GM12878 (cell line): ENCODE data around the gene LURAP1L. TPM values are rescaled to one million over a fixed set of nuclear protein-coding genes. Genes with fewer than 3 reads are reported as not detected.

Source experiments
- ATAC-seq: fragments of 200-7000 bp; cut with Tn5 transposase; 3 replicates; pipeline ENCODE4 v1.9.1; 2020; ENCODE audit warnings: mild to moderate bottlenecking, moderate library complexity
- BruUV-seq: library from RNA; stranded (reverse); fragments of 400-500 nt; replicated peaks from 2 replicates; lab custom pipeline; 2021; lab: Mats Ljungman, UMichigan
- CTCF ChIA-PET: fragments of 300-600 bp; sonication (Branson Sonifier 250); formaldehyde crosslinking; extraction: SDS; loops from one replicate; lab custom pipeline; 2021; ENCODE audit warnings: inconsistent platforms; lab: Yijun Ruan, JAX
- POLR2A ChIA-PET: fragments of 350-600 bp; formaldehyde crosslinking; extraction: SDS; loops from one replicate; lab custom pipeline; 2021; ENCODE audit warnings: inconsistent platforms; lab: Charles Lee
- RAD21 ChIA-PET: fragments of 300-600 bp; sonication (Branson Sonifier 250); formaldehyde crosslinking; loops from one replicate; lab custom pipeline; 2023; ENCODE audit warnings: antibody characterized with exemption; ENCODE audit not compliant: unreplicated experiment; lab: Charles Lee
- SMC1A ChIA-PET: fragments of 300-600 bp; sonication (Branson Sonifier 250); formaldehyde crosslinking; loops from one replicate; lab custom pipeline; 2023; ENCODE audit not compliant: unreplicated experiment, uncharacterized antibody; lab: Charles Lee
- DNase-seq: peaks from one replicate; pipeline ENCODE4 v3.0.0-alpha.2; 2011; ENCODE audit warnings: low read depth, low spot score
- FAIRE-seq: peaks from 3 replicates; lab custom pipeline; 2011; peaks lifted over from hg19 to GRCh38; lab: Jason Lieb, UNC
- H2AFZ ChIP-seq: 2 replicates; pipeline ENCODE4 v1.6.0; 2011; ENCODE audit warnings: low read depth, low read length, control low read depth; ENCODE audit not compliant: control insufficient read depth
- H3K27ac ChIP-seq: 2 replicates; pipeline ENCODE4 v1.5.1; 2011; ENCODE audit warnings: control low read depth; ENCODE audit not compliant: control insufficient read depth, insufficient read depth
- H3K27me3 ChIP-seq, 2 experiments: replicated peaks in 1 of 2; 2 replicates each; pipeline versions ENCODE4 v1.6.0 to v1.6.1; 2011; ENCODE audit warnings: low read length in 1 of 2; ENCODE audit not compliant: control insufficient read depth in 2 of 2, insufficient read depth in 2 of 2
- H3K36me3 ChIP-seq, 2 experiments: 2 replicates each; pipeline ENCODE4 v1.5.1; 2011; ENCODE audit warnings: low read length in 1 of 2; ENCODE audit not compliant: control insufficient read depth in 2 of 2, insufficient read depth in 2 of 2
- H3K4me1 ChIP-seq: 2 replicates; pipeline ENCODE4 v1.6.1; 2011; ENCODE audit warnings: mild to moderate bottlenecking, low read length, moderate library complexity, mixed read lengths; ENCODE audit not compliant: control insufficient read depth, insufficient read depth
- H3K4me2 ChIP-seq: 2 replicates; pipeline ENCODE4 v1.6.0; 2011; ENCODE audit warnings: control low read depth; ENCODE audit not compliant: control insufficient read depth, insufficient read depth
- H3K4me3 ChIP-seq: fragments of 200-600 bp; sonication (generic); 2 replicates; pipeline ENCODE4 v1.5.1; 2016
- H3K79me2 ChIP-seq: 2 replicates; pipeline ENCODE4 v1.6.0; 2011; ENCODE audit warnings: low read length; ENCODE audit not compliant: control insufficient read depth, insufficient read depth
- H3K9ac ChIP-seq: 2 replicates; pipeline ENCODE4 v1.8.0; 2011; ENCODE audit warnings: low read length, control low read depth, mixed read lengths; ENCODE audit not compliant: control insufficient read depth, insufficient read depth
- H3K9me3 ChIP-seq: replicated peaks from 3 replicates; pipeline ENCODE4 v1.5.1; 2011; ENCODE audit warnings: mild to moderate bottlenecking, low read length; ENCODE audit not compliant: control insufficient read depth, insufficient read depth
- H4K20me1 ChIP-seq: 2 replicates; pipeline ENCODE4 v1.6.0; 2011; ENCODE audit not compliant: control insufficient read depth, insufficient read depth
- ESRRA ChIP-seq: IDR thresholded peaks from 2 replicates; pipeline ENCODE4 v1.6.1; 2012; ENCODE audit warnings: mild to moderate bottlenecking, low read length, improper control_type of control experiment
- GATAD2B ChIP-seq: fragments of 450-650 bp; conservative IDR thresholded peaks from 2 replicates; pipeline ENCODE4 v1.6.1; 2017; ENCODE audit warnings: low read depth, mild to moderate bottlenecking, moderate library complexity
- ZSCAN29 ChIP-seq: fragments of 450-650 bp; IDR thresholded peaks from 2 replicates; pipeline ENCODE4 v1.6.1; 2017; ENCODE audit warnings: mild to moderate bottlenecking, moderate library complexity
- WGBS: methylation state at CpG from one replicate; pipeline ENCODE4 v1.1.6; 2016; ENCODE audit warnings: low lambda C conversion rate; ENCODE audit not compliant: insufficient replicate concordance, insufficient coverage; ENCODE audit errors: missing lambda C conversion rate; 5-methylcytosine and 5-hydroxymethylcytosine counted together
- in situ Hi-C: fragments of 300-500 bp; cut with MboI; formaldehyde crosslinking; loops from 9 replicates; pipeline ENCODE4 v1.14.3; 2018; ENCODE audit warnings: mixed read lengths
- intact Hi-C: fragments of 100-400 bp; cut with micrococcal nuclease; formaldehyde crosslinking; loops from one replicate; pipeline ENCODE4 v1.14.2; 2022; ENCODE audit not compliant: unreplicated experiment
- polyA plus RNA-seq, 11 experiments: library from polyadenylated mRNA; depleted of rRNA in 4 of 11; unstranded in 6 of 11; stranded (reverse) in 5 of 11; fragments of >200 nt; fragmentation: Nextera tagmentation in 4 of 11; fragmentation: Illumina TruSeq in 1 of 11; extraction: Ambion mirVana in 4 of 11; extraction: Trizol in 1 of 11; gene quantifications; 1 replicate in 1 of 11; 2 replicates in 10 of 11; pipeline versions ENCODE4 v1.2.1 to v1.2.3, GENCODE V29; 2011 to 2016; ENCODE audit warnings: inconsistent platforms in 2 of 11, missing spikeins in 2 of 11, low read depth in 1 of 11
- total RNA-seq, 4 experiments: library from RNA; depleted of rRNA in 3 of 4; stranded (reverse); fragments of >200 nt in 3 of 4; fragmentation: Illumina TruSeq in 1 of 4; extraction: Trizol in 1 of 4; gene quantifications; 2 replicates each; pipeline versions ENCODE4 v1.2.1 to v1.2.3, GENCODE V29; 2013 to 2021
- TF ChIP-seq, protein P1 (sequence below): fragments of 450-650 bp; IDR thresholded peaks from 2 replicates; pipeline ENCODE4 v1.6.1; 2014; ENCODE audit warnings: mild to moderate bottlenecking
- TF ChIP-seq, protein P2 (sequence below): IDR thresholded peaks from 2 replicates; pipeline ENCODE4 v1.6.1; 2011; ENCODE audit warnings: borderline replicate concordance, low read depth, mild to moderate bottlenecking, moderate library complexity, mixed read lengths, low read length; ENCODE audit not compliant: insufficient read depth; ENCODE audit errors: extremely low read length

Gene LURAP1L
- total and polyA plus RNA-seq, 10 of the 15 experiments (the other 5 are each of a cell fraction or from before 2014, with no cell fraction given) = 0.19 to 3.7 (median 0.69) TPM

DNA sequence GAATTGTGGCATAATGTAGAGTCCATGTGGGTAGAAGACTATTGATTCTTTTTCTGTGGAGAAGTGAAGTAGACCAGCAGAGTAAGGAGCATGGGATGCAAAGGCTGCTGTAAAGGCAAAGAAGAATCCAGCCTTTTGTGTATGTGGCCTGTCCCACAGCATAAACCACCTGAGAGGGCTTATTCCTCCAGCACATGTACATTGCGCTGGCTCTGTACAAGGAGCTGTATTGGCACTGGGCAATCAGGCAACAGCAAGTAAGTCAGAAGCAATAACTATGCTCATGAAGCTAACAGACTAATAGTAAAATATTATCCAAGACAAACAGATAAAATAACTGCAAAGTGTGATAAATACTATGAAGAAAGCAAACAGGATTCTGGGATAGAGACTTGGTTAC lies 86.2 kb downstream of the LURAP1L start:
- H3K4me2 ChIP-seq = no peak overlapping the region
- no peaks in the 10 kb centered on the region for H3K9me3 ChIP-seq
- no peak for FAIRE-seq
- RAD21 ChIA-PET = no interaction called here
- POLR2A ChIA-PET = no interaction called here
- no peak overlapping the region for H3K4me3 ChIP-seq
- H3K27me3 ChIP-seq = no peaks in the 10 kb centered on the region
- TF ChIP-seq, protein P1, sequence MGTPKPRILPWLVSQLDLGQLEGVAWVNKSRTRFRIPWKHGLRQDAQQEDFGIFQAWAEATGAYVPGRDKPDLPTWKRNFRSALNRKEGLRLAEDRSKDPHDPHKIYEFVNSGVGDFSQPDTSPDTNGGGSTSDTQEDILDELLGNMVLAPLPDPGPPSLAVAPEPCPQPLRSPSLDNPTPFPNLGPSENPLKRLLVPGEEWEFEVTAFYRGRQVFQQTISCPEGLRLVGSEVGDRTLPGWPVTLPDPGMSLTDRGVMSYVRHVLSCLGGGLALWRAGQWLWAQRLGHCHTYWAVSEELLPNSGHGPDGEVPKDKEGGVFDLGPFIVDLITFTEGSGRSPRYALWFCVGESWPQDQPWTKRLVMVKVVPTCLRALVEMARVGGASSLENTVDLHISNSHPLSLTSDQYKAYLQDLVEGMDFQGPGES = no peak
- TF ChIP-seq ZSCAN29 = no peak
- no TSS peak for BruUV-seq
- no peak for DNase-seq
- no peak overlapping the region for H2AFZ ChIP-seq
- H3K36me3 ChIP-seq = no peaks in the 10 kb centered on the region
- H3K4me1 ChIP-seq = no peaks in the 10 kb centered on the region
- no peaks in the 10 kb centered on the region for H3K79me2 ChIP-seq
- ATAC-seq = no peak
- SMC1A ChIA-PET = no interaction called here
- 0% methylated on average over 1 of the region's 1 CpG for WGBS
- CTCF ChIA-PET = no interaction called here
- no peaks in the 10 kb centered on the region for H4K20me1 ChIP-seq
- intact Hi-C loops = no loop called here
- H3K9ac ChIP-seq = no peak overlapping the region
- H3K27ac ChIP-seq = no peak overlapping the region
- in situ Hi-C loops = no loop called here

DNA sequence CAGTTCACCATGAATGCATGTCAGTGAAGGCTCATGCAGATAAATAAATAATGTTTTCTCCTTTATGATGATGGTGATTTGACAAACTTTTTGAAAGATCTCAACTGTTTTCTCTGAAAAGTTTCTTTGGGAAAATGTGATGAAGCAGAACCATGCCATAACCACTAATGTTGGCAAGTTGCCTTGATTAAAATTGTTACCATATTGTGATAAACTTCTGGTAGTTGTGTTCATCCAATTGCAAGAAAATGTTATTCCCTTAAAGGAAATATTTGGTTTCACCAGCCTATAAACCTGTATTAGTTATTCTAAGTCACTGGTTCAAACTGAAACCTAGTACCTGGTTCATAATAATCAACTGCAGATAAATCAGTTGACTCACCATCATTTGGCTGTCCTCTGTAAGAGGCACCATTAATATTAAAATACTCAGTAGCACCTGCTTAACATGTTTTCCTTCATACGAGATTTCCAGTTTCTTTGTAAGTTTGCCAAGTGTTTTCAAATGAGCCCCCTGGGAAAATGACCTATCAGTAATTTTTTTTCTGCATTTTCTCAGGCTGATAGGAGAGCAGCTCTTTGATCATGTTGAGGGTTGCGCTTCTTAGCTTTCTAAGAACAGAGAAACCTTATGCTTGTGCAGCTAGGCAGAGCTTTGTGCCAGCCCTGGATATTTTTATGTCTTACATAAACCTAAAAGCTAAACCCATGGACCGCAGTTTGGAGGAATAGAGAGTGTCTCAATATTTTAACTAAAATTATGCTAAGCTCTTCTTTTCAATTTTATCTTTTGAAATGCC lies 88.0 kb downstream of the LURAP1L start:
- DNase-seq (no peak), FAIRE-seq (no peak), ATAC-seq (no peak)
- SMC1A ChIA-PET = interaction anchor here (1.0 kb wide), 1 partner anchor 125 kb away, joined by 3 read pairs; no protein-coding TSS in a partner anchor
- Histone ChIP-seq H3K9me3 (no peaks in the 10 kb centered on the region), H4K20me1 (no peaks in the 10 kb centered on the region), H3K9ac (no peak overlapping the region), H3K4me3 (no peak overlapping the region), H3K79me2 (no peaks in the 10 kb centered on the region), H3K4me1 (no peaks in the 10 kb centered on the region), H3K27me3 (no peaks in the 10 kb centered on the region), H3K4me2 (no peak overlapping the region), H3K27ac (no peak overlapping the region), H3K36me3 (no peaks in the 10 kb centered on the region), H2AFZ (no peak overlapping the region)
- BruUV-seq = no TSS peak
- CTCF ChIA-PET = no interaction called here
- WGBS = 1% methylated on average over 3 of the region's 3 CpGs
- POLR2A ChIA-PET = no interaction called here
- TF ChIP-seq, protein P2, sequence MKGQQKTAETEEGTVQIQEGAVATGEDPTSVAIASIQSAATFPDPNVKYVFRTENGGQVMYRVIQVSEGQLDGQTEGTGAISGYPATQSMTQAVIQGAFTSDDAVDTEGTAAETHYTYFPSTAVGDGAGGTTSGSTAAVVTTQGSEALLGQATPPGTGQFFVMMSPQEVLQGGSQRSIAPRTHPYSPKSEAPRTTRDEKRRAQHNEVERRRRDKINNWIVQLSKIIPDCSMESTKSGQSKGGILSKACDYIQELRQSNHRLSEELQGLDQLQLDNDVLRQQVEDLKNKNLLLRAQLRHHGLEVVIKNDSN = no peak
- TF ChIP-seq ESRRA = no peak
- no peak for TF ChIP-seq GATAD2B
- in situ Hi-C loops (no loop called here), intact Hi-C loops (no loop called here)
- RAD21 ChIA-PET = no interaction called here
